ENCODE measurements around the gene SPATA32. TPM values are rescaled to one million over a fixed set of nuclear protein-coding genes. Genes with fewer than 3 reads are reported as not detected.

Gene SPATA32
- total RNA-seq, 1 donor from 2014 or later = not detected

- peak; percentile 76 for ATAC-seq
- no peaks in the 10 kb centered on the region for H3K9me3 ChIP-seq
- peaks cover 24% of the 10 kb centered on the region for H3K36me3 ChIP-seq
- TF ChIP-seq CTCF (IDR thresholded peaks at IDR 0.05) = no peak
- H3K27me3 ChIP-seq = no peaks in the 10 kb centered on the region
- intact Hi-C loops (cut with DNase I) = no loop called here
- peak overlapping the region; percentile 69 for H3K27ac ChIP-seq
- no peak overlapping the region for H3K4me3 ChIP-seq
- H3K4me1 ChIP-seq = peaks cover 17% of the 10 kb centered on the region
- peak; percentile 74 for DNase-seq
Observed at GRCh38 chr17:45277992-45278391, 16.1 kb upstream of the SPATA32 start.

- Histone ChIP-seq H3K4me3 (no peak overlapping the region), H3K4me1 (peaks cover 16% of the 10 kb centered on the region), H3K36me3 (peaks cover 24% of the 10 kb centered on the region), H3K9me3 (no peaks in the 10 kb centered on the region), H3K27ac (peak overlapping the region; percentile 69), H3K27me3 (no peaks in the 10 kb centered on the region)
- ATAC-seq (peak; percentile 94), DNase-seq (peak; percentile 96)
- intact Hi-C loops (cut with DNase I) = no loop called here
- TF ChIP-seq CTCF (IDR thresholded peaks at IDR 0.05) = peak; percentile 82
Observed at GRCh38 chr17:45277216-45277849, 15.4 kb upstream of the SPATA32 start.

GRCh38 chr17:45276031-45276430, 14.1 kb upstream of the SPATA32 start:
- Histone ChIP-seq H3K9me3 (no peaks in the 10 kb centered on the region), H3K27me3 (no peaks in the 10 kb centered on the region), H3K27ac (no peak overlapping the region), H3K4me3 (no peak overlapping the region), H3K36me3 (peaks cover 31% of the 10 kb centered on the region), H3K4me1 (peaks cover 16% of the 10 kb centered on the region)
- no peak for DNase-seq
- intact Hi-C loops (cut with DNase I) = no loop called here
- ATAC-seq = no peak
- TF ChIP-seq CTCF (IDR thresholded peaks at IDR 0.05) = no peak

- Histone ChIP-seq H3K4me3 (no peak overlapping the region), H3K4me1 (peaks cover 16% of the 10 kb centered on the region), H3K27me3 (no peaks in the 10 kb centered on the region), H3K27ac (no peak overlapping the region), H3K9me3 (no peaks in the 10 kb centered on the region), H3K36me3 (peaks cover 51% of the 10 kb centered on the region)
- intact Hi-C loops (cut with DNase I) = loop anchor here (5.0 kb wide), 1 partner anchor 113 kb away; no protein-coding TSS in a partner anchor
- DNase-seq (no peak), ATAC-seq (no peak)
- TF ChIP-seq CTCF (IDR thresholded peaks at IDR 0.05) = no peak
Observed at GRCh38 chr17:45274033-45274432, 12.1 kb upstream of the SPATA32 start.

GRCh38 chr17:45273551-45273957, 11.7 kb upstream of the SPATA32 start:
- intact Hi-C loops (cut with DNase I) = loop anchor here (5.0 kb wide), 1 partner anchor 114 kb away; no protein-coding TSS in a partner anchor
- H3K36me3 ChIP-seq = peaks cover 56% of the 10 kb centered on the region
- H3K27ac ChIP-seq = no peak overlapping the region

More at GRCh38 chr17:45273551-45273957, 11.7 kb upstream of the SPATA32 start:
- H3K4me1 ChIP-seq = peaks cover 16% of the 10 kb centered on the region
- ATAC-seq (no peak), DNase-seq (no peak)
- H3K9me3 ChIP-seq = no peaks in the 10 kb centered on the region
- no peak overlapping the region for H3K4me3 ChIP-seq
- H3K27me3 ChIP-seq = no peaks in the 10 kb centered on the region
- TF ChIP-seq CTCF (IDR thresholded peaks at IDR 0.05) = no peak

Measured in upper lobe of right lung (tissue), 1 donor.